ENCODE measurements around the gene SLC28A1. TPM values are rescaled to one million over a fixed set of nuclear protein-coding genes. Genes with fewer than 3 reads are reported as not detected.

The SLC28A1 gene
- total RNA-seq, 1 experiment from 2014 or later: not detected

DNA sequence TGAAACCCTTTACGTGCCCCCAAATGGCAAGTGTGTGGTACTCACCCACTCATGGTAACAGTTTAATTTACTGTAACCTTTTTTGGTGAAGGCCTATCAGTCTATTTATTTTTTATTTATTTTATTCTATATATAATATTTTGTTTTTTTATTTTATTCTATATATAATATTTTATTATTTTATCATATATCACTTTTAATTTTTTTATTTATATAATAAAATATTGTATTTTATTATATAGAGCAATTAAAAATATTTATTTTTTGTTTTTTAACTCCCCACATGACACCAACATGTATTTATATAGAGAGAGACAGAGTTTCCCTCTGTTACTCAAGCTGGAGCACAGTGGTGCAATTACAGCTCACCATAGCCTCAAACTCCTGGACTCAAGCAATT lies 41.4 kb downstream of the SLC28A1 start (continued):
- TF ChIP-seq RAD21 (IDR thresholded peaks at IDR 0.05; ENCODE audit: low read depth): no peak
- TF ChIP-seq, protein P1, sequence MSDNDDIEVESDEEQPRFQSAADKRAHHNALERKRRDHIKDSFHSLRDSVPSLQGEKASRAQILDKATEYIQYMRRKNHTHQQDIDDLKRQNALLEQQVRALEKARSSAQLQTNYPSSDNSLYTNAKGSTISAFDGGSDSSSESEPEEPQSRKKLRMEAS (IDR thresholded peaks at IDR 0.05): no peak
- TF ChIP-seq SRF (IDR thresholded peaks at IDR 0.05; ENCODE audit: low read depth): no peak
- no peak for TF ChIP-seq JUND (IDR thresholded peaks at IDR 0.05)

DNA sequence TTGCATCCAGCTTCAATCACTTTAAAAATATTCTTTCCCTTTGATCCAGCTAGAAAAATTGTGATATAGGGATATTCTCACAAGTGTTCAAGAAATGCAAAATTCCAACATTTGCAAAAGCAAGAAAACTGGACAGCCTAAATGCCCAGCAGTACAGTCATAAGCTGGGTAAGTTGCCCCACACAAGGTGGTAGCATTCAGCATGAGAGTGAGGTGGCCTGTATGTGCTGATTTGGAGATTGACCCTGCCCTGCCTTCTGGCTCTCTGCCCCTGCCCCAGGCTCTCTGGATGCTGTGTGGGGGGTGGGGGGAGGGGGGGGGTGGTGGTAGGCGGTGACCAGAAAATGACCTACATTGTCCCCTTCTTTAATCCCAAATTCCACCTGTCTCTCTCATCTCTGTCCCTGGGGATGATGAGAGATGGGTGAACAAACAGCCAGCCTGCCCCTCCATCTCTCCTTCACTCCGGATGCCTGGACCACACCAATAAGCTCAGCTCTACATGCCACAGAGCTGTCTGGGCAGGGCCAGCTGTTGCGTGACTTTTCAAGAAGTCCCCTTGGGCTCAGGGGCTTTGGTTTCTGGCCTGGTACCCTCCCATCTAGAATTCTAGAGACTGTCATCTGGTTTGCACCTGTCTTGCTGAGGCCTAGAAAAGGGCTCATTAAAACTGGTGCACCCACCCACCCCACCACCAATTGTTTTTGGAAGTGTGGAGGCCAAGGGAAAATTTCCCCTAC lies 42.2 kb downstream of the SLC28A1 start:
- ChIA-PET POLR2A (no interaction called here), RAD21 (ENCODE audit: low non-redundant PET in 1 of 2, low total read pairs in 2 of 2, uncharacterized antibody in 2 of 2, unreplicated experiment in 2 of 2) (interaction anchor here in 1 of 2 experiments (0.7 kb wide), 1 partner anchor 175 kb away, joined by 3 read pairs; no protein-coding TSS in a partner anchor), CTCF (interaction anchor here (1.1 to 1.3 kb wide), 2 partner anchors 49 to 339 kb away, joined by 5 read pairs; no protein-coding TSS in a partner anchor)
- DNase-seq (ENCODE audit: low read depth, low spot score): no peak
- H3K4me1 ChIP-seq (ENCODE audit: control insufficient read depth in 1 of 2, insufficient read depth in 2 of 2, low read length in 2 of 2): peaks cover 27 to 35% of the 10 kb centered on the region in 2 experiments
- BruUV-seq (replicated peaks): no TSS peak
- H3K36me3 ChIP-seq (ENCODE audit: control insufficient read depth in 1 of 2, insufficient read depth in 2 of 2, low read length in 2 of 2): no peaks in the 10 kb centered on the region
- intact Hi-C loops (cut with micrococcal nuclease): loop anchor here (1.0 to 5.0 kb wide), 3 partner anchors 100 to 339 kb away; partner anchors contain the start of gene SEC11A
- TF ChIP-seq ZFX (IDR thresholded peaks at IDR 0.05) (no peak), EGR1 (IDR thresholded peaks at IDR 0.05; ENCODE audit: low read depth) (no peak), RAD21 (IDR thresholded peaks at IDR 0.05; ENCODE audit: low read depth) (no peak)
- no peak overlapping the region for H2AFZ ChIP-seq (ENCODE audit: low read depth, low read length, poor library complexity, severe bottlenecking)
- H3K9me3 ChIP-seq (ENCODE audit: control insufficient read depth in 1 of 2, insufficient read depth in 1 of 2, low read depth in 1 of 2, low read length in 2 of 2): no peaks in the 10 kb centered on the region
- no peak overlapping the region for H3K4me3 ChIP-seq (replicated peaks in 1 of 2; ENCODE audit: low read depth in 1 of 2, low read length in 2 of 2)
- H3K9me2 ChIP-seq (ENCODE audit: insufficient read depth): no peaks in the 10 kb centered on the region
- H3K27ac ChIP-seq (ENCODE audit: low read depth, low read length): no peak overlapping the region
- H3K79me2 ChIP-seq (ENCODE audit: insufficient read depth, low read length): no peaks in the 10 kb centered on the region
- H3K27me3 ChIP-seq (ENCODE audit: insufficient read depth, low read length): no peaks in the 10 kb centered on the region
- ATAC-seq: no peak
- H4K20me1 ChIP-seq (ENCODE audit: insufficient read depth): no peaks in the 10 kb centered on the region
- no peak overlapping the region for H3K9ac ChIP-seq (ENCODE audit: low read length)
- H3K4me2 ChIP-seq (ENCODE audit: low read length): no peak overlapping the region

DNA sequence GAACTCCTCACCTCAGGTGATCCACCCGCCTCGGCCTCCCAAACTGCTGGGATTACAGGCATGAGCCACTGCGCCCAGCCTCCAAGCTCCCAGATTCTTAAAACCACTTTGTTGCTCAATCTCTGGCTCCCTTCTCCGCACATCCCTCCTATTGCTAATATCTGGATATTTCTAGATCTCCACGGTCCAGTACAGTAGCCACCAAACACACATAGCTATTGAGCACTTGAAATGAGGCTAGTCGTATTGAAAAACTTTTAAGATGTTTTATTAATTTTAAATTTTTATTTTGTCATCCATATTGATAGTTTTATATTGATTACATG lies 44.3 kb downstream of the SLC28A1 start:
- Histone ChIP-seq H3K36me3 (ENCODE audit: control insufficient read depth in 1 of 2, insufficient read depth in 2 of 2, low read length in 2 of 2) (no peaks in the 10 kb centered on the region), H3K4me1 (ENCODE audit: control insufficient read depth in 1 of 2, insufficient read depth in 2 of 2, low read length in 2 of 2) (peaks cover 27 to 35% of the 10 kb centered on the region in 2 experiments), H3K79me2 (ENCODE audit: insufficient read depth, low read length) (no peaks in the 10 kb centered on the region), H3K27me3 (ENCODE audit: insufficient read depth, low read length) (no peaks in the 10 kb centered on the region), H3K4me3 (replicated peaks in 1 of 2; ENCODE audit: low read depth in 1 of 2, low read length in 2 of 2) (no peak overlapping the region), H3K9me3 (ENCODE audit: control insufficient read depth in 1 of 2, insufficient read depth in 1 of 2, low read depth in 1 of 2, low read length in 2 of 2) (no peaks in the 10 kb centered on the region), H3K27ac (ENCODE audit: low read depth, low read length) (peak overlapping the region; percentile 61; the same call in 1 of the 2 replicates), H2AFZ (ENCODE audit: low read depth, low read length, poor library complexity, severe bottlenecking) (no peak overlapping the region), H4K20me1 (ENCODE audit: insufficient read depth) (no peaks in the 10 kb centered on the region), H3K9ac (ENCODE audit: low read length) (no peak overlapping the region), H3K9me2 (ENCODE audit: insufficient read depth) (no peaks in the 10 kb centered on the region), H3K4me2 (ENCODE audit: low read length) (peak overlapping the region; percentile 42)
- intact Hi-C loops (cut with micrococcal nuclease): loop anchor here (5.0 kb wide), 2 partner anchors 212 to 342 kb away; partner anchors contain the start of gene SEC11A
- no TSS peak for BruUV-seq (replicated peaks)
- CTCF ChIA-PET: interaction anchor here (1.0 to 2.2 kb wide), 6 partner anchors 50 to 341 kb away, joined by 3 to 11 read pairs (median 4); no protein-coding TSS in a partner anchor
- RAD21 ChIA-PET (ENCODE audit: low non-redundant PET in 1 of 2, low total read pairs in 2 of 2, uncharacterized antibody in 2 of 2, unreplicated experiment in 2 of 2): interaction anchor here in 1 of 2 experiments (1.0 kb wide), 1 partner anchor 102 kb away, joined by 3 read pairs; no protein-coding TSS in a partner anchor
- ATAC-seq (no peak), DNase-seq (ENCODE audit: low read depth, low spot score) (no peak)
- TF ChIP-seq EZH2 (IDR thresholded peaks at IDR 0.05): no peak
- no peak for TF ChIP-seq SP1 (IDR thresholded peaks at IDR 0.05; ENCODE audit: low read depth)
- no peak for TF ChIP-seq POLR2AphosphoS5 (IDR thresholded peaks at IDR 0.05; ENCODE audit: low read depth, low read length)
- no peak for TF ChIP-seq FOSL1 (IDR thresholded peaks at IDR 0.05; ENCODE audit: low read depth)
- TF ChIP-seq ZFX (IDR thresholded peaks at IDR 0.05): no peak
- TF ChIP-seq ZNF274 (IDR thresholded peaks at IDR 0.05; ENCODE audit: low read depth, low read length): no peak
- TF ChIP-seq EZH2phosphoT487 (IDR thresholded peaks at IDR 0.05; ENCODE audit: borderline replicate concordance): no peak
- TF ChIP-seq ELF1 (IDR thresholded peaks at IDR 0.05; ENCODE audit: borderline replicate concordance, low read depth): no peak
- POLR2A ChIA-PET: interaction anchor here (1.6 kb wide), 1 partner anchor 123 kb away, joined by 3 read pairs; no protein-coding TSS in a partner anchor
